Fibroblast of lung (primary cell): ENCODE data around the gene RUNX1. TPM values are rescaled to one million over a fixed set of nuclear protein-coding genes. Genes with fewer than 3 reads are reported as not detected.
A peak's percentile ranks its signal among the peaks of the same experiment; 100 is the strongest.
"Not testable (repeated sequence)": the region's sequence is repeated elsewhere in the genome, so short reads cannot be mapped to it uniquely, and the experiment has no call there.

Experiments used
- DNase-seq, 2 donors: peaks; one replicate each; pipeline versions ENCODE4 v3.0.0 to v3.0.0-alpha.2; 2010; ENCODE audit warnings: low read depth in 2 of 2
- H2AFZ ChIP-seq: 2 replicates; pipeline ENCODE4 v1.5.1; 2012; ENCODE audit warnings: low read length, control low read depth, inconsistent platforms
- H3K27ac ChIP-seq: 2 replicates; pipeline ENCODE4 v1.5.1; 2011; ENCODE audit warnings: low read length, control low read depth; ENCODE audit not compliant: insufficient read depth
- H3K27me3 ChIP-seq: 2 replicates; pipeline ENCODE4 v1.5.1; 2011; ENCODE audit warnings: mild to moderate bottlenecking, low read length; ENCODE audit not compliant: control insufficient read depth, insufficient read depth
- H3K36me3 ChIP-seq: 2 replicates; pipeline ENCODE4 v1.5.1; 2011; ENCODE audit warnings: low read length; ENCODE audit not compliant: control insufficient read depth, insufficient read depth
- H3K4me1 ChIP-seq: 2 replicates; pipeline ENCODE4 v1.5.1; 2011; ENCODE audit warnings: low read length; ENCODE audit not compliant: control insufficient read depth, insufficient read depth; ENCODE audit errors: extremely low read depth
- H3K4me2 ChIP-seq: 2 replicates; pipeline ENCODE4 v1.5.1; 2011; ENCODE audit warnings: low read length, control low read depth; ENCODE audit not compliant: insufficient read depth; ENCODE audit errors: extremely low read depth
- H3K4me3 ChIP-seq, 4 experiments: fragments of 200-600 bp in 1 of 4; sonication (generic) in 1 of 4; replicated peaks in 1 of 4; 2 replicates each; pipeline ENCODE4 v1.5.1; 2011 to 2016; ENCODE audit warnings: low read length in 4 of 4, low read depth in 3 of 4, mild to moderate bottlenecking in 3 of 4, control low read depth in 2 of 4, inconsistent platforms in 1 of 4, mixed read lengths in 1 of 4; ENCODE audit not compliant: insufficient read depth in 1 of 4; ENCODE audit errors: control extremely low read depth in 1 of 4
- H3K79me2 ChIP-seq: 2 replicates; pipeline ENCODE4 v1.5.1; 2012; ENCODE audit warnings: mild to moderate bottlenecking, low read length, inconsistent platforms; ENCODE audit not compliant: control insufficient read depth, insufficient read depth
- H3K9ac ChIP-seq: 2 replicates; pipeline ENCODE4 v1.5.1; 2011; ENCODE audit warnings: mild to moderate bottlenecking, low read length, control low read depth; ENCODE audit not compliant: insufficient read depth
- H3K9me3 ChIP-seq: 2 replicates; pipeline ENCODE4 v1.5.1; 2012; ENCODE audit warnings: low read depth, low read length; ENCODE audit not compliant: control insufficient read depth, insufficient read depth
- H4K20me1 ChIP-seq: 2 replicates; pipeline ENCODE4 v1.5.1; 2011; ENCODE audit warnings: low read length; ENCODE audit not compliant: control insufficient read depth, insufficient read depth; ENCODE audit errors: extremely low read depth
- EZH2 ChIP-seq: IDR thresholded peaks from 2 replicates; pipeline ENCODE4 v1.5.1; 2012; ENCODE audit warnings: low read length, control low read depth, mild to moderate bottlenecking; ENCODE audit errors: missing control alignments
- polyA plus RNA-seq, 2 donors: library from polyadenylated mRNA; depleted of rRNA in 1 of 2; stranded (reverse) in 1 of 2; unstranded in 1 of 2; fragments of >200 nt; gene quantifications; 2 replicates each; pipeline ENCODE4 v1.2.1, GENCODE V29; 2011 to 2012; ENCODE audit warnings: missing spikeins in 1 of 2
- total RNA-seq: library from RNA; depleted of rRNA; stranded (reverse); fragments of >200 nt; gene quantifications from 2 replicates; pipeline ENCODE4 v1.2.1, GENCODE V29; 2014
- TF ChIP-seq, protein P1 (sequence below), 2 donors: IDR thresholded peaks in 1 of 2; conservative IDR thresholded peaks in 1 of 2; 1 replicate in 1 of 2; 2 replicates in 1 of 2; pipeline ENCODE4 v1.5.1; 2011 to 2012; ENCODE audit warnings: low read length in 2 of 2, control low read depth in 1 of 2, inconsistent platforms in 1 of 2, low read depth in 1 of 2, mild to moderate bottlenecking in 1 of 2

RUNX1 gene
- total and polyA plus RNA-seq, 2 donors (not counting 1 experiment from before 2014, with no cell fraction given): 23.1 to 41.6 TPM

GRCh38 chr21:34996304-34997101, 52.6 kb downstream of the RUNX1 start:
- Histone ChIP-seq H3K79me2 (no peaks in the 10 kb centered on the region), H3K4me3 (no peak overlapping the region), H2AFZ (no peak overlapping the region), H3K4me1 (peaks cover 12% of the 10 kb centered on the region), H3K36me3 (no peaks in the 10 kb centered on the region), H4K20me1 (no peaks in the 10 kb centered on the region), H3K9me3 (no peaks in the 10 kb centered on the region), H3K27me3 (no peaks in the 10 kb centered on the region), H3K27ac (peak overlapping the region; percentile 39), H3K4me2 (peak overlapping the region; percentile 62), H3K9ac (no peak overlapping the region)
- DNase-seq: peak; percentile 64 to 71
- TF ChIP-seq, protein P1, sequence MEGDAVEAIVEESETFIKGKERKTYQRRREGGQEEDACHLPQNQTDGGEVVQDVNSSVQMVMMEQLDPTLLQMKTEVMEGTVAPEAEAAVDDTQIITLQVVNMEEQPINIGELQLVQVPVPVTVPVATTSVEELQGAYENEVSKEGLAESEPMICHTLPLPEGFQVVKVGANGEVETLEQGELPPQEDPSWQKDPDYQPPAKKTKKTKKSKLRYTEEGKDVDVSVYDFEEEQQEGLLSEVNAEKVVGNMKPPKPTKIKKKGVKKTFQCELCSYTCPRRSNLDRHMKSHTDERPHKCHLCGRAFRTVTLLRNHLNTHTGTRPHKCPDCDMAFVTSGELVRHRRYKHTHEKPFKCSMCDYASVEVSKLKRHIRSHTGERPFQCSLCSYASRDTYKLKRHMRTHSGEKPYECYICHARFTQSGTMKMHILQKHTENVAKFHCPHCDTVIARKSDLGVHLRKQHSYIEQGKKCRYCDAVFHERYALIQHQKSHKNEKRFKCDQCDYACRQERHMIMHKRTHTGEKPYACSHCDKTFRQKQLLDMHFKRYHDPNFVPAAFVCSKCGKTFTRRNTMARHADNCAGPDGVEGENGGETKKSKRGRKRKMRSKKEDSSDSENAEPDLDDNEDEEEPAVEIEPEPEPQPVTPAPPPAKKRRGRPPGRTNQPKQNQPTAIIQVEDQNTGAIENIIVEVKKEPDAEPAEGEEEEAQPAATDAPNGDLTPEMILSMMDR (conservative IDR thresholded peaks at IDR 0.05 in 1 of 2, IDR thresholded peaks at IDR 0.05 in 1 of 2; ENCODE audit: low read depth in 1 of 2, low read length in 2 of 2): no peak
- TF ChIP-seq EZH2: no peak

GRCh38 chr21:34995979-34996303, 53.2 kb downstream of the RUNX1 start:
- no peak overlapping the region for H3K9ac ChIP-seq

GRCh38 chr21:34994766-34995631, 54.1 kb downstream of the RUNX1 start:
- H4K20me1 ChIP-seq: no peaks in the 10 kb centered on the region
- H3K4me3 ChIP-seq: no peak overlapping the region
- no peak overlapping the region for H2AFZ ChIP-seq
- H3K27ac ChIP-seq: no peak overlapping the region
- TF ChIP-seq, protein P1 (conservative IDR thresholded peaks at IDR 0.05 in 1 of 2, IDR thresholded peaks at IDR 0.05 in 1 of 2; ENCODE audit: low read depth in 1 of 2, low read length in 2 of 2): no peak
- TF ChIP-seq EZH2: no peak
- no peak for DNase-seq
- no peaks in the 10 kb centered on the region for H3K36me3 ChIP-seq
- H3K9me3 ChIP-seq: no peaks in the 10 kb centered on the region
- H3K4me2 ChIP-seq: no peak overlapping the region
- no peaks in the 10 kb centered on the region for H3K27me3 ChIP-seq
- no peak overlapping the region for H3K9ac ChIP-seq
- peaks cover 12% of the 10 kb centered on the region for H3K4me1 ChIP-seq
- H3K79me2 ChIP-seq: no peaks in the 10 kb centered on the region

More at GRCh38 chr21:34995979-34996303, 53.2 kb downstream of the RUNX1 start:
- Histone ChIP-seq H4K20me1 (no peaks in the 10 kb centered on the region), H3K27me3 (no peaks in the 10 kb centered on the region), H2AFZ (no peak overlapping the region), H3K4me3 (no peak overlapping the region), H3K4me1 (peaks cover 12% of the 10 kb centered on the region), H3K27ac (peak overlapping the region; percentile 39), H3K79me2 (no peaks in the 10 kb centered on the region), H3K9me3 (no peaks in the 10 kb centered on the region), H3K4me2 (no peak overlapping the region), H3K36me3 (no peaks in the 10 kb centered on the region)
- no peak for TF ChIP-seq EZH2
- TF ChIP-seq, protein P1 (conservative IDR thresholded peaks at IDR 0.05 in 1 of 2, IDR thresholded peaks at IDR 0.05 in 1 of 2; ENCODE audit: low read depth in 1 of 2, low read length in 2 of 2): no peak
- DNase-seq: no peak

DNA sequence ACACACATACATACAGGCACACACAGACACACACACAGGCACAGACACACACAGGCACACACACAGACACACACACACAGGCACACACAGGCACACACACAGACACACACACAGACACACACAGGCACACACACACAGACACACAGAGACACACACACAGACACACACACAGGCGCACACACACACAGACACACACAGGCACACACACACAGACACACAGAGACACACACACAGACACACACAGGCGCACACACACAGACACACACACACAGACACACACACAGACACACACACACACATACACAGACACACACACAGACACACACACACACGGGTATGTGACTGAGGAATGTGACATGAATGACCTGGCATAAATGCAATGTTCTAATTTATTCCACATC, 55.6 kb downstream of the RUNX1 start:
- H3K9ac ChIP-seq, H4K20me1 ChIP-seq, H3K27me3 ChIP-seq, H3K4me3 ChIP-seq, H3K79me2 ChIP-seq, H3K4me2 ChIP-seq, H3K36me3 ChIP-seq, H3K4me1 ChIP-seq, H2AFZ ChIP-seq, H3K27ac ChIP-seq, H3K9me3 ChIP-seq: not testable (repeated sequence)
- DNase-seq: peak in 1 of 2 donors; percentile 58
